Transverse colon (tissue), 4 donors: ENCODE measurements around the gene POLE. TPM values are rescaled to one million over a fixed set of nuclear protein-coding genes. Genes with fewer than 3 reads are reported as not detected.

Experiments
- DNase-seq: peaks from one replicate; pipeline ENCODE4 v3.0.0-alpha.2; 2019
- H3K27ac ChIP-seq, 4 donors: fragments of 200-600 bp; sonication (generic); 2 replicates each; pipeline ENCODE4 v1.5.1; 2016 to 2018; ENCODE audit warnings: inconsistent platforms in 4 of 4
- H3K27me3 ChIP-seq: fragments of 200-600 bp; sonication (generic); 2 replicates; pipeline ENCODE4 v1.5.1; 2017; ENCODE audit warnings: inconsistent platforms
- H3K36me3 ChIP-seq, 4 donors: fragments of 200-600 bp; sonication (generic); 2 replicates each; pipeline ENCODE4 v1.5.1; 2017 to 2019; ENCODE audit warnings: inconsistent platforms in 4 of 4
- H3K4me1 ChIP-seq, 4 donors: fragments of 200-600 bp; sonication (generic); 2 replicates each; pipeline ENCODE4 v1.5.1; 2017 to 2020; ENCODE audit warnings: inconsistent platforms in 4 of 4
- H3K4me3 ChIP-seq, 4 donors: fragments of 200-600 bp; sonication (generic); 1 replicate in 1 of 4; 2 replicates in 3 of 4; pipeline versions ENCODE4 v1.5.1 to v1.6.1; 2017 to 2019; ENCODE audit warnings: inconsistent platforms in 4 of 4
- H3K9me3 ChIP-seq, 2 donors: fragments of 200-600 bp; sonication (generic); 2 replicates each; pipeline ENCODE4 v1.5.1; 2017 to 2019; ENCODE audit warnings: inconsistent platforms in 2 of 2
- EP300 ChIP-seq: sonication (generic); formaldehyde crosslinking; IDR thresholded peaks from one replicate; pipeline ENCODE4 v1.6.1; 2017; ENCODE audit warnings: antibody characterized with exemption, low read depth
- POLR2A ChIP-seq: fragments of 450-650 bp; IDR thresholded peaks from one replicate; pipeline ENCODE4 v1.6.1; 2016; ENCODE audit warnings: antibody characterized with exemption, mild to moderate bottlenecking, moderate library complexity
- POLR2AphosphoS5 ChIP-seq, 3 donors: sonication (generic); formaldehyde crosslinking; IDR thresholded peaks; one replicate each; pipeline ENCODE4 v1.6.1; 2016; ENCODE audit warnings: antibody characterized with exemption in 3 of 3
- WGBS, 2 donors: methylation state at CpG; one replicate each; pipeline ENCODE4 v1.1.5; 2018; ENCODE audit warnings: low coverage in 1 of 2; 5-methylcytosine and 5-hydroxymethylcytosine counted together
- in situ Hi-C, 4 donors: fragments of 200-750 bp; cut with MboI; loops; one replicate each; pipeline versions ENCODE4 v1.15.0 to v1.15.1; 2017; ENCODE audit warnings: low sequenced_read_pairs in 3 of 4, low pct_ligation_motif_present in 1 of 4, low pct_unique_long_range_greater_than_20kb in 1 of 4
- intact Hi-C: fragments of 100-400 bp; cut with DNase I; formaldehyde crosslinking; loops from one replicate; pipeline ENCODE4 v1.15.1; 2023; ENCODE audit warnings: low total_unique reads
- total RNA-seq, 4 donors: library from RNA; depleted of rRNA; stranded (reverse); fragments of >200 nt; gene quantifications; one replicate each; pipeline ENCODE4 v1.1.0, GENCODE V29; 2016
- TF ChIP-seq, protein P1 (sequence below), 5 experiments: fragments of 200-600 bp in 3 of 5; fragments of 450-650 bp in 2 of 5; sonication (generic) in 3 of 5; IDR thresholded peaks; 1 replicate in 2 of 5; 2 replicates in 3 of 5; pipeline ENCODE4 v1.5.1; 2016 to 2017; ENCODE audit warnings: antibody characterized with exemption in 5 of 5, inconsistent platforms in 3 of 5, mild to moderate bottlenecking in 2 of 5, moderate library complexity in 1 of 5

The POLE gene
- total RNA-seq, 4 donors from 2014 or later, result 57.0 to 204 (median 74.1) TPM

DNA sequence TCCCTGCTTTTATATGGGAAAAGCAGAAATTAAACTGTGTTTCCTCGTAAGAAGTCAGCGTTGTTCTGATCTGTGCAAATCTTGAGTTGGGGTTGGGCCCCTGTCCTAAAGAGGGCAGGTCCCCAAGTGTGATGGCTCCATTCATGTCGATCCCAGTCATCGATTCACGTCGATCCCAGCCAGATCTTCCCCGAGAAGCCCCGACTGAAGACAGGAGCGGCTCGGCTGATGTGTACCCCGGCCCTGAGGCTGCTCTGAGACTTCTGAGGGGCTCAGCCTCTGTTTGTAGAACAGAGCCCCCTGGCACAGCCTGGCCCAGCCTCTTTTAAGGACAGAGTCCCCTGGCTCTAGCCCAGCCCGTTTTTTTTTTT, 32.8 kb upstream of the POLE start:
- intact Hi-C loops, result no loop called here
- H3K36me3 ChIP-seq, result peaks cover 0 to 36% (median 13%) of the 10 kb centered on the region in 4 donors
- no peak overlapping the region for H3K27ac ChIP-seq
- WGBS, 2 donors, result 85 to 89% methylated on average over 5 to 12 of the region's 12 CpGs
- in situ Hi-C loops, result no loop called here
- no peak for TF ChIP-seq POLR2A
- no peak for TF ChIP-seq EP300
- TF ChIP-seq POLR2AphosphoS5 (IDR thresholded peaks at IDR 0.05), result no peak
- TF ChIP-seq, protein P1, sequence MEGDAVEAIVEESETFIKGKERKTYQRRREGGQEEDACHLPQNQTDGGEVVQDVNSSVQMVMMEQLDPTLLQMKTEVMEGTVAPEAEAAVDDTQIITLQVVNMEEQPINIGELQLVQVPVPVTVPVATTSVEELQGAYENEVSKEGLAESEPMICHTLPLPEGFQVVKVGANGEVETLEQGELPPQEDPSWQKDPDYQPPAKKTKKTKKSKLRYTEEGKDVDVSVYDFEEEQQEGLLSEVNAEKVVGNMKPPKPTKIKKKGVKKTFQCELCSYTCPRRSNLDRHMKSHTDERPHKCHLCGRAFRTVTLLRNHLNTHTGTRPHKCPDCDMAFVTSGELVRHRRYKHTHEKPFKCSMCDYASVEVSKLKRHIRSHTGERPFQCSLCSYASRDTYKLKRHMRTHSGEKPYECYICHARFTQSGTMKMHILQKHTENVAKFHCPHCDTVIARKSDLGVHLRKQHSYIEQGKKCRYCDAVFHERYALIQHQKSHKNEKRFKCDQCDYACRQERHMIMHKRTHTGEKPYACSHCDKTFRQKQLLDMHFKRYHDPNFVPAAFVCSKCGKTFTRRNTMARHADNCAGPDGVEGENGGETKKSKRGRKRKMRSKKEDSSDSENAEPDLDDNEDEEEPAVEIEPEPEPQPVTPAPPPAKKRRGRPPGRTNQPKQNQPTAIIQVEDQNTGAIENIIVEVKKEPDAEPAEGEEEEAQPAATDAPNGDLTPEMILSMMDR (IDR thresholded peaks at IDR 0.05), result no peak
- H3K27me3 ChIP-seq, result no peaks in the 10 kb centered on the region
- H3K9me3 ChIP-seq, result no peaks in the 10 kb centered on the region
- no peaks in the 10 kb centered on the region for H3K4me1 ChIP-seq
- DNase-seq, result no peak
- no peak overlapping the region for H3K4me3 ChIP-seq

DNA sequence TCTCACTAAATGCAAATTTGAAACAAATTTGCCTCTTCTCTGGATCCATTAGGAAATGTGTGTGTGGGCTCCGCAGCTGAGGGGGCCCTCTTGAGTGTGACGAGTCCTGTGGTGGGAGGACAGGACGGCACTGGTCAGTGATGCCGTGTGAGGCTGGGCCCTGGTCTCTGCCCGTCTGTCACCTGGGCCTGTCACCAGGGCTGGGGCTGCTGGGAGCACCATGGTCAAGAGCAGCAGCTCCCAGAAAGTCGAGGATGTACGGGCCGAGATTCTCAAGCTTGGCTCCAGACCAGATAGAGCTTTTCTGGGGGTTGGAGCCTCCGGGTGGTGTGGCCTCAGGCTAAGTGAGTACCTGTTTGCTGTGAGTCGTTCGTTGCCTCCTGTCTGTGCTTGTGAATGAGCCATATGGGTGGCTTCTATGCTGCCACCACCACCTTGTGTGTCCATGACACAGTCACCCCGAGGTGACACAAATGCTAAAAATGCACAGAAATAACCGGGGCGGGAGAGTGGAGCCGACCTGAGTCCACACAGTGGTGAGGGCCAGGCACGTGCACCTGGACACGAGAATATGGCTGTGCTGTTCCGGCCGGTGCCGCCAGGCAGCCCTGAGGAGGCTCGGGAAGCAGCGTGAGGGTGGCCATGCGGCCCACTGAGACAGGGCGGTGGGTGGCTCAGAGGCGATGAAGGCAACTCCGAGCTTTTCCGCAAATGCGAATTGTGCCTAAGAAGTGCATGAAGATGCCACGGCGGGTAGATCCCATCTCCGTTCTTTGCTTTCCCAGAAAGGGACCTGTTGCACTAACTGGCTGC, 32.2 kb upstream of the POLE start:
- TF ChIP-seq EP300 (no peak), POLR2A (no peak), POLR2AphosphoS5 (IDR thresholded peaks at IDR 0.05) (no peak)
- TF ChIP-seq, protein P1 (IDR thresholded peaks at IDR 0.05), result no peak
- no peak for DNase-seq
- no peak overlapping the region for H3K27ac ChIP-seq
- H3K4me3 ChIP-seq, result no peak overlapping the region
- in situ Hi-C loops (no loop called here), intact Hi-C loops (no loop called here)
- H3K4me1 ChIP-seq, result no peaks in the 10 kb centered on the region
- WGBS, 2 donors, result 89 to 100% methylated on average over 6 to 31 of the region's 31 CpGs
- peaks cover 0 to 36% (median 10%) of the 10 kb centered on the region in 4 donors for H3K36me3 ChIP-seq
- H3K27me3 ChIP-seq, result no peaks in the 10 kb centered on the region
- H3K9me3 ChIP-seq, result no peaks in the 10 kb centered on the region

DNA sequence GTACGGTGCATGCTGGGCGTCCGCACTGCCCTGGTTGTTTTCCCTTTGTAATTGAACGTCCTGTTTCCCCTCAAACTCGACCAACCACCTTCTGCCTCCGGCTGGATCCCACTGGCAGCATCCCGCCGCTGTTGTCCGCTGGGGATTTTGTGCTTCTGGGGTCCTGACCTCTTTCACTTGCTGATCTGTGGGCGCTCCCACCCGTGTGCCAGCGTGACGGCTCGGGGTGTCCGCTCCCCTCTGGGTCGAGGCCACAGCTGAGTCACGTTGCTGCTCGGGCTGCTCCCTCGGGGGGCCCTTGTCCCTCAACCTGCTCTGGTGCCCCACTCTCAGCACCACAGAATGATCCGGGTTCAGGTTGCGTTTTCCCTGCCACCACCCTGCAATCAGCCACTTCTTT, 31.5 kb upstream of the POLE start:
- H3K27me3 ChIP-seq, result no peaks in the 10 kb centered on the region
- no peak for TF ChIP-seq POLR2AphosphoS5 (IDR thresholded peaks at IDR 0.05)
- TF ChIP-seq, protein P1 (IDR thresholded peaks at IDR 0.05), result no peak
- TF ChIP-seq POLR2A, result no peak
- no peak overlapping the region for H3K27ac ChIP-seq
- DNase-seq, result no peak
- in situ Hi-C loops, result no loop called here
- no peak overlapping the region for H3K4me3 ChIP-seq
- 90% methylated on average over 21 of the region's 21 CpGs; no CpG with 5 or more reads in 1 of the 2 donors for WGBS, 2 donors
- peaks cover 0 to 35% (median 9%) of the 10 kb centered on the region in 4 donors for H3K36me3 ChIP-seq
- no peaks in the 10 kb centered on the region for H3K9me3 ChIP-seq
- no peaks in the 10 kb centered on the region for H3K4me1 ChIP-seq
- intact Hi-C loops, result no loop called here

DNA sequence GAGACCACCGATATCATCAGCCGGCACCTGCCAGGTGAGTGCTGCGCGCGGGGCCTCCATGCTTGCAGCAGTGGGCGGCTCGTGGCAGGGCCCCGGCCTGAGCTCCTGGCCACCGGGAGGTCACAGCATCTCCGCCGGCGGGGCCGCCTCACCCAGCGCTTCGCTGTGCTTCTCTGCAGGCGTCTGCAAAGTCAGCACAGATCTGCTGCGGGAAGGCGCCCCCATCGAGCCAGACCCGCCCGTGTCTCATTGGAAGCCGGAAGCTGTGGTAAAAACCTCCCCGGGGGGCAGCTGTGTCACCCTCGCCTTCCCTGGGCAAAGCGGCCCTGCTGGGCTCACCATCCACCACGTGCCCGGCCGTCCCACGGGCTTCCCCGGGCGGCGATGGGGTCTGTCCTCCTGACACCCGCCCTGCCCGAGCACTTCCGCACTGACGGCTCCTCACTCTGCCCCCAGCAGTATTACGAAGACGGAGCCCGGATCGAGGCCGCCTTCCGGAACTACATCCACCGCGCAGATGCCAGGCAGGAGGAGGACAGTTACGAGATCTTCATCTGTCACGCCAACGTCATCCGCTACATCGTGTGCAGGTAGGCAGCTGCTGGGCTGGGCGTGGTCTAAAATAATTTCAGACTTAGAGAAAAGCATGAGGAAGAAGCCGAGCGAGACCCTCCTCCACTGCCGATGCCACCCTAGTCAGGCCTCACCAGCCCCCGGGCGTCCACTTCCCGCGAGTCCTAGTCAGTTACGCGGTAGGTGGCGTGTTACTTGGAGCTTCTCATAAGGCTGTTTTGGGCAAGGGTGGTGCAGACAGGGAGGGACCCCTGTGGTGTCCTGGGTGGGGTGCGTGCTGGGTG, 30.6 kb upstream of the POLE start:
- intact Hi-C loops, result no loop called here
- peaks cover 0 to 26% (median 7%) of the 10 kb centered on the region in 4 donors for H3K36me3 ChIP-seq
- no peaks in the 10 kb centered on the region for H3K9me3 ChIP-seq
- H3K27ac ChIP-seq, result no peak overlapping the region
- WGBS, 2 donors, result 93% methylated on average over 50 of the region's 61 CpGs; no CpG with 5 or more reads in 1 of the 2 donors
- no peak overlapping the region for H3K4me3 ChIP-seq
- H3K27me3 ChIP-seq, result no peaks in the 10 kb centered on the region
- peaks cover 0 to 3% (median 0%) of the 10 kb centered on the region in 4 donors for H3K4me1 ChIP-seq
- TF ChIP-seq POLR2AphosphoS5 (IDR thresholded peaks at IDR 0.05), result no peak
- TF ChIP-seq POLR2A, result no peak
- TF ChIP-seq, protein P1 (IDR thresholded peaks at IDR 0.05), result no peak
- no peak for TF ChIP-seq EP300
- in situ Hi-C loops, result no loop called here
- no peak for DNase-seq
